HG02798 (cell line): ENCODE measurements around the gene NDUFB10.

Source experiments
- ATAC-seq: cut with Tn5 transposase; IDR thresholded peaks from one replicate; pipeline ENCODE4 v1.9.1; 2021; ENCODE audit warnings: mild to moderate bottlenecking; ENCODE audit not compliant: unreplicated experiment, poor library complexity

Gene NDUFB10

DNA sequence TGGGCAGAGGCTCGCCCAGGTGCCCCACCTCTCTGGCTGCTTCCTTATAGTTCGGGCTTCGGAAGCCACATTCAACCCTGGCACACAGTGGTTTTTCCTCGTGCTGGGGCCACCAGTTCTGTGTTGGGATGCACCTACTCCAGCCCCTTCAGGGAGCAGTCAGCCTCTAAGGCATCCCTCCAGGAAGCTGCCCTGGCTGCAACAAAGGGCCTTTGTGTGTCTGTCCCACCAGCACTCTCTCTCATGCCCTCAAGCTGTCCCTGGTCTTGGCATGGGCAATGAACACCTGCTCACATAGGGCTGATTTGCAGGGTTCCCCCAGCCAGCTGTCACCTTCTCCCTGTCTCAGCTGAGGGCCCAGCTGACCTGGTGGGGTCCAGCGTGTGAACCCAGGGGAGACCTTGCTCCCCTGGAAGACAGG, 22.7 kb downstream of the NDUFB10 start:
- ATAC-seq = no peak

DNA sequence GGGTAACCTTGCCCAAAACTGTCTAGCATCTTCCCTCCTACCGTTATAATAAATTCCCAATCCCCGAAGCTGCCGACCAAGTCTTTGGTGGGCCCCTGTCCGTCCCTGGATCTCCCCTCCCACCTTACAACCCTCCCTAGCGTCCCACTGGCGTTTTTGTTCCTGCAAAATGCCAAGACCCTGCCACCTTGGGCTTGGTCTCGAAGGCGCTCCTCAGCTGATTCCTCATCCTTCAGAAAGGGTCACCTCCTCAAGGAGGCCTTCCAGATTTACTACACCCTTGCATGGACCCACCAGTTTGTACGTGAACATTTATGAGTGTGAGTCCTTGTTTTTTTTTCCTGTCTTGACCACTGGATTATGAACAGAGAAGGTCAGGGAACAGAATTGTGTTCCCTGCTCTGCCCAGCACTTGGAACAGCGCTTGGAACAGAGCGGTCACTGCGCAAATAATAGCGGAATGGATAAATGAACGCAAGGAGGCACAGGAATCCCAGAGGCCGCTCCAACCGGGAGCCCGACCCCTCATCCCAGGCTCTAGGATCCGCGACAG, 23.7 kb downstream of the NDUFB10 start:
- ATAC-seq = no peak

DNA sequence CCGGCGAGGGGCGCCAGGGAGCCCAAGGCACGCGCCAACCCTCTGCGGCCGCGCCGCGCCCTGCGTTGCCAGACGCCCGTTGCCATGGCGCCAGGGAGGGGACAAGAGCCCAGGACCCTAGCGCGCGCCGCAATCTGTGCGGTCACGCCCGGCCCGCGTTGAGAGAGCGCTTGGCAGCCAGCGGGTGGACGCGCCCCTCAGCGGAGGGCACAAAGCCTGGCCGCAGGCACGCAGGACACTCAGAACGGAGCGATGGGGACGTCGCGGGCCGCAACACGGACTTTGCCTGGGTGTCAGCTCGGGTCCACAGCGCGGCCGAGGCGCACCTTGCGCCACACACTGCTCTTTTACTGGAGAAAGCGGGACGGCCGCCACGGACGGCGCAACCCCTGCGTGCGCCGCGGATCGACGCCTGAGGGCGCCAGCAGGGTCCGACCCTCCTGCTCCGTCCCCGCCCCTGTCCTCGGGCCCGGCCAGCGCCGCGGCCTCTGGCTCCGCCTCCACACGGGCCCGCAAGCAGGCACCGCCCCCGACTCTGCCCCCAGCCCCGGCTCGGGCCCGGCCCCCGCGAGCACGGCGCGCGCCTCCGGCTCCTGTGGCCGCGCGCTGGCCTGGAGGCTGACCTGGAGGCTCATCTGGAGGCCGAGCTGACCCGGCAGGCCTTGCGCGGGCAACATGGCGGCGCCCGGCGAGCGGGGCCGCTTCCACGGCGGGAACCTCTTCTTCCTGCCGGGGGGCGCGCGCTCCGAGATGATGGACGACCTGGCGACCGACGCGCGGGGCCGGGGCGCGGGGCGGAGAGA, 24.4 kb downstream of the NDUFB10 start, which contains the start of gene GFER:
TSS of gene GFER (plus strand) at position 650 of the 803 bp plus-strand sequence. CDS start at position 676, 26 bp downstream.
- peak; percentile 91 for ATAC-seq

DNA sequence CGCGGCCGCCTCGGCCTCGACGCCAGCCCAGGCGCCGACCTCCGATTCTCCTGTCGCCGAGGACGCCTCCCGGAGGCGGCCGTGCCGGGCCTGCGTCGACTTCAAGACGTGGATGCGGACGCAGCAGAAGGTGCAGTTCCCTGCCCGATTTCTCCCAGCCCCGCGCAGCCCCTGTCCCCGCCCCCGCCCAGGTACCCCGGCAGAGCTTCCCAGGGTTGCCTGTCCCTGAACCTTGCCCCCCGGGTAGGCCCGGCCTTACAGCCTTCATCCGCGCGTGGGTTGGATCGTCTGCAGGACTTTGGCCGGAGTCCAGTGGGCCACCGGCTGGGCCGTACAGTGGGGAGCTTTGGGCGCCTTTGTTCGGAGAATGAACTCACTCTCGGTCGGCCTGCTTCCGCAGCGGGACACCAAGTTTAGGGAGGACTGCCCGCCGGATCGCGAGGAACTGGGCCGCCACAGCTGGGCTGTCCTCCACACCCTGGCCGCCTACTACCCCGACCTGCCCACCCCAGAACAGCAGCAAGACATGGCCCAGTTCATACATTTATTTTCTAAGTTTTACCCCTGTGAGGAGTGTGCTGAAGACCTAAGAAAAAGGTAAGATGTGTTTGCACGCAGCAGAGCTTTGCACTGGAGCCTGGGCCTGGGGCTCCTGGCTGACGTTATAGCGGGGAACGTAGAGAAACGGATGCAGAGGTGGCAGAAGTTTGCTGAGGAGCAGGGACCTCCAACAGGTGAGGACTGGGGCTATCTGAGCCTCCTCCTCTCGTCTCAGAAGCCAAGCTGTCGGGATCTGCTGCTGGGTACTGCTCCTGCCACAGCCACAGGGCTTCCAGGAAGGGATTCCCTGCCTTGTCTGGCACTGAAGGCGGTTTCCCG, 25.2 kb downstream of the NDUFB10 start:
- peak; percentile 5 for ATAC-seq

DNA sequence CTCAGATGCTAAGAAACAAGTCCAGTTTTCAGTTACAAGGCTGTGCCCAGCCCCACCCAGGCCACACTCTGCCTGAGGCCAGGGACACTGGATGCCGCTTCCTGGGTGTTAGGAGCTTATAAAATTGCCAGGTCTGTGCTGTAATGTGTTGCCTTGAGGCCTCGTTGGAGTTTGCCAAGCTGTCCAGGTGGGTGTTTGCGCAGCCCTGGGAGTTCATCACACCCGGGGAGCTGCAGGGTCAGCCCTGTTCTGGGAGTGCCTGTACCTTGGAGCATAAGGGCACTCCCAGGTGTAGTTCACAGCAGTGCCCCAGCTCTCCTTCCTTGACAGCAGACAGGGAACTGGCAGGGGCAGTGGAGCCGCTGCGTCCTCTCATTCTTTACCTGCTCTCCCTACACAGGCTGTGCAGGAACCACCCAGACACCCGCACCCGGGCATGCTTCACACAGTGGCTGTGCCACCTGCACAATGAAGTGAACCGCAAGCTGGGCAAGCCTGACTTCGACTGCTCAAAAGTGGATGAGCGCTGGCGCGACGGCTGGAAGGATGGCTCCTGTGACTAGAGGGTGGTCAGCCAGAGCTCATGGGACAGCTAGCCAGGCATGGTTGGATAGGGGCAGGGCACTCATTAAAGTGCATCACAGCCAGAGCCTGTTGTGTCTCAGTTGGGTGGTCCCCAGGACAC, 26.3 kb downstream of the NDUFB10 start:
- ATAC-seq = no peak

DNA sequence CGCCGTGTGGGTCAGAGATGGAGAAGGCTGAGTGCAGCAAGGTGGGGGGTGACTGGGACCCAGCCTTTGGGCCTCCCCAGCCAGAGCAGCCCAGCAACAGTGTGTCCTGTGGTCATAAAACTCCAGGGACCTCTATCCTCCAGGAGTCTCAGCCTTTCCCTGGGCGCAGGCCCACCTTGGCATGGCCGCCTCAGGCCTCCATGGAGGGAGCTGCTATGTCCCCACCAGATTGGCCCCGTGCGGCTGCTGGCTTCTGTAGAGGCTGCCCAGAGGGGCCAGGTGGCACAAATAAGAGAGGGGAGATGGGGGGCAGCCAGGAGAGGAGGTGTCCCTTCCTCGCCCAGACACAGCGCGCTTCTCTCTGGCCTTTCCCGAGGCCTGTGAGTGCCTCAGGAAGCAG, 27.9 kb downstream of the NDUFB10 start:
- ATAC-seq = no peak

DNA sequence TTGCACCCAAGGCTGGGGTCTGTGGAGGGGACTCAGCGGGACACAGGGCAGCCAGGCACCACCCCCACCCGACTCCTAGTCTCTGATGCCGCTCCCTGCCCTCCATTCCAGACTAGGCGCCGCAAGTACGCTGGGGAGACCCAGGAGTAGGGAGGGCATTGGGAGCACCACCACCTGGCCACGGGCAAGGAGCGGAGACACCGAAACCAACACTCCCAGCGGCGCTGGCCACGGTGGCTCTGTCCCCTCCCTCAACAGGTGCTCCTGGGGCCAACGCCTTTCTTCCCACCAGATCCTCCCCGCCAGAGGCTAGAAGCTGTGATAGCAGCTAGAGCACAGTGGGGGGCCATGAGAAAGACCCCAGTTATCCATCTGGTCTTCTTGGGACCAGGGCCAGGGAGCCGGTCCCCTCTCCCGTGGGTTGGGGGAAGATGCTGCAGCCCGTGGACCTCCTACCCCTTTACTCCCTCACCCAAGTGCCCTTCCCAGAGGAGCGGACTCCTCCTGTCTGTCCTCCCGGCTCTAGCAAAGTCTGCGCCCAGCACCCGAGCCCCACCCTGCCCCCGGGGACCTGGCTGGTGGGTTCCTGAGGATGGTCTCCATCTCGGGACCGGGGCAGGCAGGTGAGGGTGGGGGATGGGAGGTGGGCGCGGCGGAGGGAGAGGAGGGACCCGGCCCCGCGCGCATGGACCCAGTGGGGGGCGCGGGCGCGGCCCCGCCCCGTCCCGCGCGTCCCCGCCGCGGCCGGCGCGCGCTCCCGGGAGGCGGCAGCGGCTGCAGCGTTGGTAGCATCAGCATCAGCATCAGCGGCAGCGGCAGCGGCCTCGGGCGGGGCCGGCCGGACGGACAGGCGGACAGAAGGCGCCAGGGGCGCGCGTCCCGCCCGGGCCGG, 30.1 kb downstream of the NDUFB10 start, which contains the start of gene SYNGR3:
TSS of gene SYNGR3 (plus strand) at position 762 of the 892 bp plus-strand sequence. CDS start 133 bp downstream, outside the sequence.
- ATAC-seq = no peak

DNA sequence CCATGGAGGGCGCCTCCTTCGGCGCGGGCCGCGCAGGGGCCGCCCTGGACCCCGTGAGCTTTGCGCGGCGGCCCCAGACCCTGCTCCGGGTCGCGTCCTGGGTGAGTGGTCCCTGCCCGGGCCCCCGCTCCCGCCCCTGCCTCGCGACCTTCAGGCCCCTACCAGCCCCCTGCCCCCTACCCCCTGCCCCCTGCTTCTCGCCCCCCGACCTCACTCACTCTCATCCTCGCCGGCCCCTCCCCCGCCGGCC, 30.7 kb downstream of the NDUFB10 start:
- ATAC-seq = no peak

DNA sequence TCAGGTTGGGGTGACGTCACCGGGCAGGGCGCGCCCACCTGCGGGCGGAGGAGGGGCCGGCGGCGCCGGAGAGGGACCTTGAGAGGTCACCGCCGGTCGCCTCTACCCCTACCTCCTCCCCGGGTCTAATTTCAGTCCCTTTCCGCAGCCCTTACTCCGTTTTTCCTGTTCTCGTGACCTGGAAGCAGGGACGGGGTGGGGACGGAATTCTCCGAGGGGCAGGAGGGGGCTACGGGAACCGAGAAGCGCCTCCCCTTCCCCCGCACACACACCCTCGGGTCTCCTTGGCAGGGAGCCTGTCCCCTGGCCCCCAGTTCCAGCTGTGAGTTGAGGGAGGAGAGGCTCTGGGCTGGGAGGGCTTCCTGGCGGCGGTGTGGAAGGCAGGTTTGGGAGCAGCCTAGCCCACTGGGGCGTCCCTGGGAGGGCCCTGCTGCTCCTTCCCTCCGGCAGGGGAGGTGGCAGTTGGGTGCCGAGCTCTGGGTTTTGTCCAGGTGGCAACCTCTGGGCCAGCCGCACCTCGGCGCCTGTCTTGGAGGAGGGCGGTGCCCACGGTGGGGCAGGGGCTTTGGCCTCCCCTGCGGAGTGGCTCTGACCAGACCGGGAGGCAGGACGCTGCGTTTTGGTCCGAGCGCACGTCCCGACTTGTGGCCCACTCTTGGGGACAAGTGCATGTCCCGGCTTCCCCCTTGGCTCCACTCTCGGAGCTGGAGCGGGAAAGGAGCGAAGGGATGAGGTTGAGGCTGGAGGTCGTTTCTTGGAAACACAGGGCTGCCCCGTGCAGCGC, 31.2 kb downstream of the NDUFB10 start:
- no peak for ATAC-seq

DNA sequence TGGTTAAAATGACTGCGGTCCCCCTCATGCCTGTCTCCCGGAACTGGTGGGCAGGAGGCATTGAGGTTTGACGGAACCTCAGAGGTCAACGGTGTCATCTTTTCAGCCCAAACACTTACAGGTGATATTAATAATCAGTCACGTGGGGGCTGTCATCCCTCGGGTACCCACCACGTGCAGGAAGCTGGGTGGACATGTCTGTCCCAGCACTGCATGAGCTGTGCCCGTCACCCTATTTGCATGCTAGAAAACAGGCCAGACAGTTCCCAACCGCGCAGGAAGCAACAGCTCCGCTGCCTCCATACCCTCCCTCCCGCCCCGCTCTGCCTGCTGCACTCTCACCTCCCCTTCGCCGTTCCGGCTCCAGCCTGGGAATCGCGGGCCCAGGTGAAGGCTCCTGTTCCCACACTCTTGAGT, 31.8 kb downstream of the NDUFB10 start:
- ATAC-seq = no peak

DNA sequence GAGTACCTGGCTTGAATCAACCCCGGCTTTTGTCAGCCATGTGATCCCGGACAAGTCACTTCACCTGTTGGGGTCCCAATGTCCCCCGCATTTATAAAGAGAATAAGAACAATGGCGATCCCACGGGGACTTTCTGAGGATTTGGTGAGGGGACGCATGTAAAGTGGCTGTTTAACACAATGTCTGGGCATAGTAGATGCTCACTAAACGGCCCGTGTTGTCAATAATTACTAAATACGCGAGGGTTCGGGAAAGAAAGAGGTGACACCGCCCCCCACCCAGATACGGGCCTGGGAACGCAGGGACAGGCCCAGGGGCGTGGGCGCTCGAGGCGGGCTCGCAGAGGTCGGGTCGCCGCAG, 32.2 kb downstream of the NDUFB10 start:
- no peak for ATAC-seq

DNA sequence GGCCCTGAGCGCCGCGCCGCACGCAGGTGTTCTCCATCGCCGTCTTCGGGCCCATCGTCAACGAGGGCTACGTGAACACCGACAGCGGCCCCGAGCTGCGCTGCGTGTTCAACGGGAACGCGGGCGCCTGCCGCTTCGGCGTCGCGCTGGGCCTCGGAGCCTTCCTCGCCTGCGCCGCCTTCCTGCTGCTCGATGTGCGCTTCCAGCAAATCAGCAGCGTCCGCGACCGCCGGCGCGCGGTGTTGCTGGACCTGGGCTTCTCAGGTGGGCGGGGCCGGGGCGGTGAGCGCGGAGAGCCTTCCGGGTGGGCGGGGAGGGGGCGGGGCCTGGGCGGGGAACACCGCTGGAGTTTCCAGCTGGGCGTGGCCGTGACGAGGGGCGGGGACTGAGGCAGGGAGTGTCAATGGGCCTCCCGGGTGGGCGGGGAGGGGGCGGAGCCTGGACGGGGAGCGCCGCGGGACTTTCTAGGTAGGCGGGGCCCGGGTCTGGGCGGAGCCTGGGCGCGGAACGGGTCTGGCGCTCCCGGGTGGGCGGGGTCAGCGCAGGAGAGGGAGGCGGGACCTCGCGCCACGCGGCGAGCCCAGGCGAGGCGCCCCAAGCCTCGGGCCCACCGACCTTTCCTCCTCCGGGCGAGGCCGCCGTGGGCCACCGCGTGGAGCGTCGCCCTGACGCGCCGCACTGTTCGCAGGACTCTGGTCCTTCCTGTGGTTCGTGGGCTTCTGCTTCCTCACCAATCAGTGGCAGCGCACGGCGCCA, 32.8 kb downstream of the NDUFB10 start:
- peak; percentile 68 for ATAC-seq

DNA sequence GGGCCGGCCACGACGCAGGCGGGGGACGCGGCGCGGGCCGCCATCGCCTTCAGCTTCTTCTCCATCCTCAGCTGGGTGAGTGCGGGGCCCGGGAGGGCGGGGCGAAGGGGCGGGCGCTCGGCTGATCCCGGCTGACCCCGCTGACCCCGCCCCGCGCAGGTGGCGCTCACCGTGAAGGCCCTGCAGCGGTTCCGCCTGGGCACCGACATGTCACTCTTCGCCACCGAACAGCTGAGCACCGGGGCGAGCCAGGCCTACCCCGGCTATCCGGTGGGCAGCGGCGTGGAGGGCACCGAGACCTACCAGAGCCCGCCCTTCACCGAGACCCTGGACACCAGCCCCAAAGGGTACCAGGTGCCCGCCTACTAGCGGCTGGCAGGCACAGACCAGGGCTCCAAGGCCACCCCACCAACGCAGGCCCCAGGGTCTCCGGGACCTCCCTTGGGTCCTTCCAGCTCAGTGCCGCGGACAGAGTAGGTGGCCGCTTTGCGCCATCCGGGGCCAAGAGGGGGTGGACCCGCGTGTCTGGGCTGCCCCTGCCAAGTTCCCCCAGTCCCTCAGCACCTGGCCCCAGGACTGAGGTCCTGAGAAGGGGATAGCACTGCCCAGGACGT, 33.5 kb downstream of the NDUFB10 start:
- no peak for ATAC-seq

DNA sequence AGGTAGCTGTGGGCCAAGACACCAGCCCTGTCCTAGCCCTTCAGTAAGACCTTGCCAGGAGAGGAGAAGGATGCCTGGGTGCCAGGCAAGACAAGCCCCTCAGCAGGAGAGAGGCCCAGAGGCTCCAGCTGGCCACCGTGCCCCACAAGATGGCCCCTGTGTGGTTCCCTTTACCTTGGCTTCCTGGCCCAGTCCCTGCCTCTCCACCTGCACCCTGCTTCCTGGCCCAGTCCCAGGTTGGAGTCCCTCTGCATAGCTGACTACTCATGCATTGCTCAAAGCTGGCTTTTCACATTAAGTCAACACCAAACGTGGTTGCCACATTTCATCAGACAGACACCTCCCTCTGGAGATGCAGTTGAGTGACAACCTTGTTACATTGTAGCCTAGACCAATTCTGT, 34.4 kb downstream of the NDUFB10 start:
- ATAC-seq = no peak

DNA sequence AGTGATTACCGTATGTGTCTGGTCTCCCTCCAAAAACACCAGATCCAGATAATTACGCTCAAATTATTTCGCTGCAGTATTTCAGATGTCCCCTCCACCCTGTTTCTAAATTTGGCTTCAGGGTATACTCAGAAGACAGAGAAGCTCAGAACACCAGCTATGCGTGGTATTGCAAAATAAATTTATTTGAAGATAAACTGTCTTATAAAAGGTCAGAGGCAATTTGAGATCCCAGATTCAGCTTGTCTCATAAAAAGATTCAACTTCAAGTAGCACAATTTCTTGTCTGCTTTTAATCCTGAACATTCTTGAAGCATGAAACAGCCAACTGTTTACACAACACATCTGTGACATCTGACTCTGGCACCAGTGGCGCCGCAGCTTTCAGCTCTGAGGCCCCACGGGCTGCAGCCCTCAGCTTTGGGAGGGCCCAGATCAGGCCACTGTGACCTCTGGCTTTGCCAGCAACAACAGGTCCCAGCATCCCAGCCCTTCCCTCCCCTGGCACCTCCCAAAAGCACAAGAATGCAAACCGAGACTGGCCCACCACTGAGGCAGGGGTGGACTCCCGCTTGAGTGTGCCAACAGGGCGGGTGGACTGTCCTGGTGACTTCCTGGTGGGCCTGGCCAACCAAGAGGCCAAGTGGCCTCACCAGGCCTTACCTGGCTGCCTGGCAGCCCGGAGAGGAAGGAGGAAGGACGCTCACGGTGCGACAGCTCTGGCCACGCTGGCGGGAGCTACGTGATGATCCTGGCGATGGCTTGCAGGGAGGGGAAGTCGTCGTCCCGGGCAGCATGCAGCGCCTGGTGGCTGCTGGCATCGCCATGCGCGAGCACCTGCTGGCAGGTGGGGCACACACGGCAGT, 38.4 kb downstream of the NDUFB10 start:
- no peak for ATAC-seq

DNA sequence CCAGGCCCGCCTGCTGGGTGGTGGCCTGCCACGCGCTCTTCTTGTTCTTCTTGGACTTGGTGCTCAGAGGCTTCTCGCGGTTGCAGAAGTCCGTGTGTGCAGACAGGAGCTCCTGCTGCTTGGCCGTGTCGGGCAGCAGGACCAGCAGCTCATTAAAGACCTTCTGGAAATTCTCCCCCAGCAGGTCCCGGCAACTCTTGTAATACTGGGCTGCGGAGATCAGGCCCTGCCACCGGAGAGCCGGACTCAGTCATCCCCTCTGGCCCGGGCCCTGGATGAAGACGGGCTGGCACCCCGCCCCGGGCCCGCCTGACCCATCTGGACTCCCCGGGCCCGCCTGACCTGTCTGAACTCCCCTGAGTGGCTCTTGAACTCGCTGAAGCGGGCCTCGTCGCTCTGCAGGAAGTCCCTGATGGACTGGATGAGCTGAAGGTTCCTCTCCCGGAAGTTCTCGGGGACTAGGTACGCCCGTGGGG, 39.1 kb downstream of the NDUFB10 start:
- no peak for ATAC-seq
